Calu3 (cell line): ENCODE data around the gene LPCAT1. TPM values are rescaled to one million over a fixed set of nuclear protein-coding genes. Genes with fewer than 3 reads are reported as not detected.
"Not testable (repeated sequence)": the region's sequence is repeated elsewhere in the genome, so short reads cannot be mapped to it uniquely, and the experiment has no call there.

Experiments used
- BruUV-seq: library from RNA; stranded (reverse); fragments of 400-500 nt; replicated peaks from 2 replicates; lab custom pipeline; 2021; lab: Mats Ljungman, UMichigan
- CTCF ChIA-PET: fragments of 300-600 bp; sonication (Branson Sonifier 250); formaldehyde crosslinking; loops from one replicate; lab custom pipeline; 2022; ENCODE audit warnings: antibody characterized with exemption; lab: Charles Lee
- DNase-seq: peaks from one replicate; pipeline ENCODE4 v3.0.0; 2022
- H3K27ac Mint-ChIP-seq: one replicate; pipeline ENCODE4 v1.8.0; 2022; ENCODE audit warnings: mixed read lengths; ENCODE audit not compliant: unreplicated experiment
- H3K27me3 Mint-ChIP-seq: one replicate; pipeline ENCODE4 v1.8.0; 2022; ENCODE audit warnings: mixed read lengths; ENCODE audit not compliant: unreplicated experiment
- H3K36me3 Mint-ChIP-seq: one replicate; pipeline ENCODE4 v1.8.0; 2022; ENCODE audit warnings: mild to moderate bottlenecking, moderate library complexity, mixed read lengths; ENCODE audit not compliant: insufficient read depth, unreplicated experiment
- H3K4me1 Mint-ChIP-seq: one replicate; pipeline ENCODE4 v1.8.0; 2022; ENCODE audit warnings: mild to moderate bottlenecking, low read depth, mixed read lengths; ENCODE audit not compliant: unreplicated experiment
- H3K4me3 Mint-ChIP-seq: one replicate; pipeline ENCODE4 v1.8.0; 2022; ENCODE audit warnings: mild to moderate bottlenecking, low read depth, moderate library complexity, mixed read lengths; ENCODE audit not compliant: unreplicated experiment
- H3K9me3 Mint-ChIP-seq: one replicate; pipeline ENCODE4 v1.8.0; 2022; ENCODE audit warnings: low read depth, mixed read lengths; ENCODE audit not compliant: unreplicated experiment
- CTCF ChIP-seq: fragments of 200-600 bp; IDR thresholded peaks from one replicate; pipeline ENCODE4 v1.8.0; 2022; ENCODE audit warnings: antibody characterized with exemption; ENCODE audit not compliant: unreplicated experiment
- intact Hi-C: fragments of 100-400 bp; cut with micrococcal nuclease; formaldehyde crosslinking; loops from one replicate; pipeline ENCODE4 v1.10.0; 2022; ENCODE audit not compliant: unreplicated experiment
- total RNA-seq: library from RNA; stranded (reverse); gene quantifications from 2 replicates; pipeline ENCODE4 v1.2.3, GENCODE V29; 2022

Gene LPCAT1
- total RNA-seq, 1 experiment from 2014 or later: 42.3 TPM

- H3K4me3 Mint-ChIP-seq: no peak overlapping the region
- intact Hi-C loops: loop anchor here (2.0 kb wide), 1 partner anchor 67 kb away; no protein-coding TSS in a partner anchor
- H3K9me3 Mint-ChIP-seq: peaks cover 8% of the 10 kb centered on the region
- peaks cover 14% of the 10 kb centered on the region for H3K36me3 Mint-ChIP-seq
- no peak for DNase-seq
- no peaks in the 10 kb centered on the region for H3K27me3 Mint-ChIP-seq
- no peak overlapping the region for H3K27ac Mint-ChIP-seq
- BruUV-seq: no TSS peak
- CTCF ChIA-PET: no interaction called here
- H3K4me1 Mint-ChIP-seq: no peaks in the 10 kb centered on the region
- no peak for TF ChIP-seq CTCF
These were observed 63.6 kb downstream of the LPCAT1 start for GRCh38 chr5:1460054-1460682.

GRCh38 chr5:1459435-1459834 lies 64.3 kb downstream of the LPCAT1 start:
- DNase-seq, BruUV-seq, H3K9me3 Mint-ChIP-seq, CTCF ChIA-PET, H3K4me1 Mint-ChIP-seq, H3K27ac Mint-ChIP-seq, intact Hi-C loops, H3K4me3 Mint-ChIP-seq, H3K27me3 Mint-ChIP-seq: not testable (repeated sequence)
- peaks cover 14% of the 10 kb centered on the region for H3K36me3 Mint-ChIP-seq

GRCh38 chr5:1456110-1456881 lies 67.5 kb downstream of the LPCAT1 start:
- H3K27me3 Mint-ChIP-seq, H3K27ac Mint-ChIP-seq, H3K4me3 Mint-ChIP-seq, intact Hi-C loops, CTCF ChIA-PET, H3K36me3 Mint-ChIP-seq, DNase-seq, H3K4me1 Mint-ChIP-seq, BruUV-seq: not testable (repeated sequence)
- H3K9me3 Mint-ChIP-seq: peaks cover 12% of the 10 kb centered on the region

GRCh38 chr5:1453613-1454012 lies 70.1 kb downstream of the LPCAT1 start:
- BruUV-seq: no TSS peak
- Mint-ChIP-seq H3K27me3 (peaks cover 22% of the 10 kb centered on the region), H3K4me1 (no peaks in the 10 kb centered on the region), H3K36me3 (no peaks in the 10 kb centered on the region), H3K4me3 (no peak overlapping the region), H3K27ac (no peak overlapping the region), H3K9me3 (peaks cover 12% of the 10 kb centered on the region)
- intact Hi-C loops: no loop called here
- CTCF ChIA-PET: no interaction called here
- DNase-seq: no peak
- no peak for TF ChIP-seq CTCF

- Mint-ChIP-seq H3K9me3 (peaks cover 4% of the 10 kb centered on the region), H3K4me1 (no peaks in the 10 kb centered on the region), H3K36me3 (no peaks in the 10 kb centered on the region), H3K27me3 (peaks cover 47% of the 10 kb centered on the region), H3K27ac (no peak overlapping the region), H3K4me3 (no peak overlapping the region)
- CTCF ChIA-PET: no interaction called here
- BruUV-seq: no TSS peak
- intact Hi-C loops: no loop called here
- no peak for DNase-seq
- TF ChIP-seq CTCF: no peak
These were observed 74.6 kb downstream of the LPCAT1 start for GRCh38 chr5:1449081-1449630.
